ENCODE data around the gene TMLHE.

- TF ChIP-seq EP300 (IDR thresholded peaks at IDR 0.05; ENCODE audit: borderline replicate concordance) (no peak), USF1 (IDR thresholded peaks at IDR 0.05) (no peak), YY1 (IDR thresholded peaks at IDR 0.05; ENCODE audit: low read depth) (no peak), RAD21 (IDR thresholded peaks at IDR 0.05; ENCODE audit: low read depth) (no peak), MAX (IDR thresholded peaks at IDR 0.05) (no peak), REST (IDR thresholded peaks at IDR 0.05; ENCODE audit: low read depth) (no peak), CEBPB (IDR thresholded peaks at IDR 0.05) (no peak), TEAD4 (IDR thresholded peaks at IDR 0.05) (no peak), NFIC (IDR thresholded peaks at IDR 0.05) (0 out of 2 replicates have a peak, but pooled peaks have one; percentile 10), CREB1 (IDR thresholded peaks at IDR 0.05; ENCODE audit: low read depth) (no peak), EGR1 (IDR thresholded peaks at IDR 0.05) (no peak)
These were observed 20.4 kb downstream of the TMLHE start for GRCh38 chrX:155592331-155592730.

All from Ishikawa (cell line).